Fibroblast of the aortic adventitia (primary cell): Measurements from ENCODE around the gene GFPT1. TPM values are rescaled to one million over a fixed set of nuclear protein-coding genes. Genes with fewer than 3 reads are reported as not detected.

Experiments
- DNase-seq: peaks from one replicate; pipeline ENCODE4 v3.0.0-alpha.2; 2010; ENCODE audit warnings: low read depth
- H3K4me3 ChIP-seq: 2 replicates; pipeline ENCODE4 v1.5.1; 2011; ENCODE audit warnings: low read depth, mild to moderate bottlenecking, control low read depth, low read length, moderate library complexity
- CTCF ChIP-seq: IDR thresholded peaks from 2 replicates; pipeline ENCODE4 v1.5.1; 2011; ENCODE audit warnings: mild to moderate bottlenecking, low read length, control low read depth, inconsistent platforms; ENCODE audit not compliant: insufficient read depth
- total RNA-seq: library from RNA; depleted of rRNA; stranded (reverse); fragments of >200 nt; gene quantifications from 2 replicates; pipeline ENCODE4 v1.2.3, GENCODE V29; 2012; ENCODE audit warnings: low replicate concordance

GFPT1 gene
- total RNA-seq, 1 donor = 72.0 TPM

GRCh38 chr2:69298862-69299261 is 88.2 kb downstream of the GFPT1 start:
- peak; percentile 35 for DNase-seq
- TF ChIP-seq CTCF = no peak
- H3K4me3 ChIP-seq = no peak overlapping the region

DNA sequence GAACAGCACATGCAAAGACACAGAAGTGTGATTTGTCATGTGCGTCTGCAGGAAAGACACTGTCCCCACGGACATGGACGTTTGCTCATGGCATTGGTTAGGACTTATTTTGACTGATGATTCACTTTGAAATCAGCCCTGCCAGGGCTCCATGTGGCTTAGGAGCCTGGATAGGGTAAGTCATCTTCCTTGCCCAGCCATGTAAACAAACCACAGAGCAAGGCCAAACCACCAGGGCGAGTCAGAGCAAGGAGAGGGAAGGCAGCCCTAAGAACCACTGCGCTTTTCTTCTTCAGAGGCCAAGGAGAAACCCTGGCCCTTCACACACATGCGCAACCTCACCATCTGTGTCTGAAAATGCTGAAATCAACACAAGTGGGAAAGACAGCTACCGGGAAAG is 88.8 kb downstream of the GFPT1 start:
- peak; percentile 16 for TF ChIP-seq CTCF
- peak; percentile 86 for DNase-seq
- H3K4me3 ChIP-seq = no peak overlapping the region

DNA sequence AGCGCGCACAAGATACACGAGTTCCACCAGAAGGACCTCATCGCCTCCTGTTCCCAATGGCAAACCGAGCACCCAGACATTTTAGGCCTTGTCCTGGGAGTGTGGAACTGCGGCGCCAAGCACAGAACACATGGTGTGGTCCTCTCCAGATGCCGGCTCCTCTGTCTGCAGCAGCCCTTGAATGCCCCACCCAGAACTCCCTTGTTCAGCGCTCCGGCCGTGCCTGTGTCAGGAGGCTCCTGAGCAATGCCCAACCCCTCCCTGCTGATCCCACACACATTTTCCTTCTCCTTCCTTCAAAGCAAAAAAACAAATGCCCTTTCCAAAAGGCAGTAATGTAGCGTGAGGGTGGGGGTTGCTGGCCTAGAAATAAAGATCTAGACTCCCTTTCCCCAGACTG is 89.8 kb downstream of the GFPT1 start:
- H3K4me3 ChIP-seq = no peak overlapping the region
- DNase-seq = no peak
- TF ChIP-seq CTCF = no peak

- DNase-seq = no peak
- TF ChIP-seq CTCF = no peak
- no peak overlapping the region for H3K4me3 ChIP-seq
These were observed 90.6 kb downstream of the GFPT1 start for GRCh38 chr2:69296421-69296820.

DNA sequence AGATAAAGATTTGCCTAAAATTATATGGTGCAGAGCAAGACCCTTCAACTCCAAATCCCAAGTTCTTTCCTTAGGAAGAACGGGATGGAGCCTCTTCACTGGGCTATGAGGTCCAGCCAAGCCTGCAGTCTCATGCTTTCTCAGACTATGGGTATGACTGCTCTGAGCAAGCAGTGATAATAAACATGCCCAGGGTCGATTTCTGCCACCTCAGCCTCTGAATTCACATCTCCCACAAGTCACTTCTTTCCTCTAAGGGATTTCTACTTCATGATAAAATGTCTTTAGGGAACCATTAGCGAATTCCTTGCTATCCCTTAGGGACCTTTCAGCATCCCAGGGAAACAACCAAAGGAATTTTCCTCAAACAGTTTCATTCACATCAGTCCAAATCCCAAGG is 94.8 kb downstream of the GFPT1 start:
- no peak overlapping the region for H3K4me3 ChIP-seq
- no peak for TF ChIP-seq CTCF
- DNase-seq = no peak

- DNase-seq = no peak
- H3K4me3 ChIP-seq = no peak overlapping the region
- TF ChIP-seq CTCF = no peak
These were observed 95.3 kb downstream of the GFPT1 start for GRCh38 chr2:69291721-69292120.

- TF ChIP-seq CTCF = no peak
- no peak overlapping the region for H3K4me3 ChIP-seq
- peak; percentile 82 for DNase-seq
These were observed 95.9 kb downstream of the GFPT1 start for GRCh38 chr2:69291004-69291650.
